Fibroblast of skin of abdomen (primary cell): ENCODE results near the gene GREB1L.
"Not testable (repeated sequence)": the region's sequence is repeated elsewhere in the genome, so short reads cannot be mapped to it uniquely, and the experiment has no call there.

Experiments used
- DNase-seq: peaks from one replicate; pipeline ENCODE4 v3.0.0-alpha.2; 2013

GREB1L gene

DNA sequence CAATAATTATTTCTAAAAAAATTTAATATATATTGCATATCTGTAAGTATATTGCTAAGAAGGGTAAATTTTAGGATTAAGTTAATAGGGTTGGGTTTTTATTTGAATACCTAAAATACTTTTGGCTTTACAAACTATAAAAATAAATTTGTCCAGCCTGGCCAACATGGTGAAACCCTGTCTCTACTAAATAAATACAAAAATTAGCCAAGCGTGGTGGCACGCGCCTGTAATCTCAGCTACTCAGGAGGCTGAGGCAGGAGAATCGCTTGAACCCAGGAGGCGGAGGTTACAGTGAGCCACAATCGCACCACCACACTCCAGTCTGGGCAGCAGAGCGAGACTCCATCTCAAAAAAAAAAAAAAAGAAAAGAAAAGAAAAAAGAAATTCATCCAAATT lies 127.6 kb downstream of the GREB1L start:
- DNase-seq: not testable (repeated sequence)

DNA sequence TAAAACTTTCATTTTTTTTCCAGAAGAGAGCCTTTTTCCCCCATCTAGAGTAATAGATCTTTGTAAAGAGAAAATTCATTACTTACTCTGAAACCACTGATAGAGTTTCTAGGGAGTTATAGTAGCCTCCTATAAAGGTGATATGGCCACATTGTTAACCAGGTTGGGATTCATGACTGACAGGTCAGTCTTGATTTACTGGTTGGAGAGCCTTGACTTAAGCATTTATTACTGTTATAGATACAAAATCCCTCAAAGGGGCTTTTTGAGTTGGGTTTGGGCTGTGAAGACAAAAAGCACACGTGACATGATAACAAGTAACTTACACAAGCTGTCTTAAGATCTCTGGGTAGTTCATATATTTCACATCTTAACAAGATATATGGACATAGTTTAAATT lies 141.0 kb downstream of the GREB1L start:
- no peak for DNase-seq

DNA sequence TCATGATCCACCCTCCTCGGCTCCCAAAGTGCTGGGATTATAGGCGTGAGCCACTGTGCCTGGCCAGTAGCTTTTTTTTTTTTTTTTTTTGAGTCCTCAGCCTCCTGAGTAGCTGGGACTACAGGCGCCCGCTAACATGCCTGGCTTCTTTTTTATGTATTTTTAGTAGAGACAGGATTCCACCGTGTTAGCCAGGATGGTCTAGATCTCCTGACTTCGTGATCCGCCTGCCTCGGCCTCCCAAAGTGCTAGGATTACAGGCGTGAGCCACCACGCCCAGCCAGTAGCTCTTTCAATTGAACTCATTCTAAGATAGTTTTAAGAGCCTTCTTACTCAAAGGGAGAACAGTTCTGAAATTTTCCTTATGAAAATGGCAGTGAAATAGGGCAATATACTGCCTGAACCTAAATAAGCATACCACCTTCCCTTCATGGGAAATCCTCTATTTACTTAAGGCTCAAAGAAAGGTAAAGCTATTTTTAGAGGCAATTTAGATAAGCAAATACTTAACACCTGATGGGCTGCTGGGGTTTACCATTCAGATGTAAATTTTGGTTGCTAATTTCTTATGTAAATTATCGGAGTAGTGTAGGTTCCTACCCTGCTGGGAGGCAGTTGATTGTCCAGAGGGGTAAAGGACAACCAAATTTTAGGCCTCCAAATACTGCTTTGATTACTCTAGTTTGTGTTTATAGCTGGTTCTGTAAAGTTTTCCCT lies 144.7 kb downstream of the GREB1L start:
- no peak for DNase-seq

GRCh38 chr18:21387886-21388285 lies 145.9 kb downstream of the GREB1L start:
- DNase-seq: no peak

GRCh38 chr18:21389283-21389682 lies 147.3 kb downstream of the GREB1L start:
- no peak for DNase-seq

GRCh38 chr18:21389903-21390302 lies 147.9 kb downstream of the GREB1L start:
- no peak for DNase-seq

- DNase-seq: peak; percentile 50
These were observed 149.1 kb downstream of the GREB1L start for GRCh38 chr18:21391074-21391673.

GRCh38 chr18:21393986-21394385 lies 152.0 kb downstream of the GREB1L start:
- DNase-seq: no peak

DNA sequence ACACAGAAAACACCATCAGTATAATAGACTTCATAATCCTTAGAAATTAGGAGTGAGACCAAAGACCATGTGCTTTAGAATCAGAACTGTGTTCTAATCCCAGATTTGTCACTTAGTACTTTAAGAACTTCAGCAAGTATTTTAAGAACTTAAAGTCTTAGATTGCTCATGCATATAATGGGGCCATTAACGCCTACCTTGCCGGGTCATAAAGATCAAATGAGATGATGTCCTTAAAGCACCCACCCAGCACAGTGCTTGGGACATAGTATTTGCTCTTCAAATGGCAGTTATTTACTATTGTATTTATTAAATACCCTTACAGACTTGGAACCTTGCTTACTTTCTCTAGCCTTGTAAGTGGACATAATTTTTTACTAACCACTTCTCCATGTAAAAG lies 156.1 kb downstream of the GREB1L start:
- no peak for DNase-seq

GRCh38 chr18:21402272-21402671 lies 160.2 kb downstream of the GREB1L start:
- DNase-seq: no peak

- DNase-seq: no peak
These were observed 162.4 kb downstream of the GREB1L start for GRCh38 chr18:21404426-21404825.

- DNase-seq: peak; percentile 24
These were observed 164.1 kb downstream of the GREB1L start for GRCh38 chr18:21406116-21406515.

DNA sequence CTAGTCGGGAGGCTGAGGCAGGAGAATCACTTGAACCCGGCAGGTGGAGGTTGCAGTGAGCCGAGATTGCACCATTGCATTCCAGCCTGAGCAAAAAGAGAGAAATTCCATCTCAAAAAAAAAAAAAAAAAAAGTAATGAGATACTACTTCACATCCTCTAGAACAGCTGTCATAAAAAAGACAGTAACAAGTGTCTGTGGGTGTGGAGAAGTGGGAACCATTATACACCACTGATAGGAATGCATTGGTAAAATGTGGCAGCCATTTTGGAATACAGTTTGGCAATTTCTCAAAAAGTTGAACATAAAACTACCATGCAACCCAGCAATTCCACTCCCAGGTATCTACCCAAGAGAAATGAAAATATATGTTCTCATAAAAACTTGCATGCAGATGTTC lies 166.6 kb downstream of the GREB1L start:
- no peak for DNase-seq

DNA sequence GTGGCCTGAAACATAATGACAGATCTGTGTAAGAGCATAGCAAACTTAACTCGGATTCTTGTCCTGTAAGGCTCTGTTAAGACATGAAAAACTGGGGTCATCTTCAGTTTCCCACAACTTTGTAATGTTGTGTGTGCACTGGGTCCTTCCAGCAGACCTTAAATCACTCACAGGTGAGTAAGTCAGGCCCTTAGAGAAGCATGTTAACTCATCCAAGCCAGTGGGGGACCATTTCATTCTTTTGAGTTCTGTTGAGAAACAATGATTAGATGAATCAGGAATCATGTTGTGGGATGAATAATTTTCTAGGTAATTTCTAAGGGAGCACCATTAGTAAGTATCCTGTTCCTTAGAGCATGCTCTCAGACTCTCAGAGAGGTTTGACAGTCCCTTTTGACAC lies 191.4 kb downstream of the GREB1L start:
- DNase-seq: peak; percentile 6

DNA sequence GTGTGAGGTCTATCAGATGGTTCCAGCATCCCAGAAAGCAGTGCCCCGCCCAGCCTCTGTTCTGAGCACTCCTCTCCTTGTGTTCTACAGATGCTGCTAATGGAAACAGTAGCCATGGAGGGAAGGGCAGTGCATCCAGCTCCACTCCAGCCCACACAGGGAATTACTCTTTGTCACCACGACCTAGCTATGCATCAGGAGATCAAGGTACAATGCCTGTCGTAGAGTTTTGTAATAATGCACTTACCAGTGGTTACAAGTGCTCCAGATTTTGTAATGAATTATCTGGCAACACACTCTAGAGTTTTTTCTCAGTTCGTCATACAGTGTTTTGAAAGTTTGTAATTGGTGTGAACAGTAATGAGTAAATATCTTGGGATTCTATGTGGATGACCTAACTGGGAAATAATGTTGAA lies 197.4 kb downstream of the GREB1L start:
- DNase-seq: peak; percentile 92

GRCh38 chr18:21441670-21442069 lies 199.6 kb downstream of the GREB1L start:
- no peak for DNase-seq

GRCh38 chr18:21443776-21444464 lies 201.9 kb downstream of the GREB1L start:
- DNase-seq: no peak

- peak; percentile 49 for DNase-seq
These were observed 202.6 kb downstream of the GREB1L start for GRCh38 chr18:21444465-21445212.

GRCh38 chr18:21448299-21448698 lies 206.3 kb downstream of the GREB1L start:
- DNase-seq: no peak

DNA sequence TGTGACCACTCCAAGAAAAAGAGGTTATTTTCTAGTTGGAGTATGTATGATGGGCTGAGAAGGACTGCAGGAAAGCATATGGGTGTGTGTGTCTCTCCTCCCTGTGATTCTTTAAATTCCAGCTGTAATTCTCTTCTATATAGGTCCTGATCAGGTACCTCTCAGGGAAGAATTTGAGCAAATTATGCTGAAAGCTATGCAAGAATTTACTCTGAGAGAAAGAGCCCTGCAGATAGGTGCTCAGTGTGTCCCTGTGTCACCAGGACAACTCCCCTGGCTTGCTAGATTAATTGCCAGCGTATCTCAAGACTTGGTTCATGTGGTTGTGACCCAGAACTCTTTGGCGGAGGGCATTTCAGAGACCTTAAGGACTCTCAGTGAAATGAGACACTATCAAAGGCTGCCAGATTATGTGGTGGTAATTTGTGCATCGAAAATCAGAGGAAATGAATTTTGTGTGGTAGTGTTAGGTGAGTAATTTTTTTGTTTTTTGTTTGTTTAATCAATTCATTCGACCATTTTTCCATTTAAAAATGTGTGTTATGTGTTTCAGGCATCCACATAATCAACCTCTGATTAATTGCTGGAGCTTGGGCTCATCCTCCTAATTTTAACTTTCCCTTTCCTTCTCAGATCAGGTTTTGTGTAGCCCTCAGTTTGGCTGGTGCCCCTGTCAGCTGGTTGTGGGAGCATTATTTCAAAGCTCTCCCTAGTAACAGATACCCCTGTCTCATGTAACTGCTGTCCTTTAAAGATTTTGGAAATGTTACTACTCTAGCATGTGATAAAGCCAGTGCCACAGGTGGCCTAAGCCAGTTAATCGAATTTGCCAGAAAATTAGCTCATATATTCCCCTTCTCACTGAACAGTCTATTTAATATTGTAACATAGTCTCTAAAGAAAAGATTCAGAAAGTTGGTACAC lies 207.6 kb downstream of the GREB1L start:
- no peak for DNase-seq

- DNase-seq: no peak
These were observed 208.5 kb downstream of the GREB1L start for GRCh38 chr18:21450503-21450902.

DNA sequence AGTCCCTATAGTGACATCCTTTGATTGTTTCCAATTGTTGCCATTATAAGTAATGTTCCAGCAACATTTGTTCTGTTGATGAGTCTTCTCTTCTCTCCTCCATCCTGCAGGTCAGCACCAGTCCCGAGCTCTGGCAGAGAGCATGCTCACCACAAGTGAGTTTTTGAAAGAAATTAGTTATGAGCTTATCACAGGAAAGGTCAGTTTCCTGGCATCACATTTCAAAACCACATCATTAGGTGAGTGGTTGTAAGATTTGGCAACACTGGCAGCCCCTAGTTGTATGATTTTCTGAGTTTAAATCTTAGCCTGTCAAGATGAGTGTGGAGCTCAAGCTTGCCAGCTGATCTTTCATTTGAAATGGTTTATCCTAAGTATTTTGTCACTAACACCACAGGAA lies 208.9 kb downstream of the GREB1L start:
- no peak for DNase-seq
